ENCODE measurements around the gene SLC36A1. TPM values are rescaled to one million over a fixed set of nuclear protein-coding genes. Genes with fewer than 3 reads are reported as not detected.
"Not testable (repeated sequence)": the region's sequence is repeated elsewhere in the genome, so short reads cannot be mapped to it uniquely, and the experiment has no call there.

SLC36A1 gene
- polyA plus RNA-seq, 1 donor = 41.1 TPM

DNA sequence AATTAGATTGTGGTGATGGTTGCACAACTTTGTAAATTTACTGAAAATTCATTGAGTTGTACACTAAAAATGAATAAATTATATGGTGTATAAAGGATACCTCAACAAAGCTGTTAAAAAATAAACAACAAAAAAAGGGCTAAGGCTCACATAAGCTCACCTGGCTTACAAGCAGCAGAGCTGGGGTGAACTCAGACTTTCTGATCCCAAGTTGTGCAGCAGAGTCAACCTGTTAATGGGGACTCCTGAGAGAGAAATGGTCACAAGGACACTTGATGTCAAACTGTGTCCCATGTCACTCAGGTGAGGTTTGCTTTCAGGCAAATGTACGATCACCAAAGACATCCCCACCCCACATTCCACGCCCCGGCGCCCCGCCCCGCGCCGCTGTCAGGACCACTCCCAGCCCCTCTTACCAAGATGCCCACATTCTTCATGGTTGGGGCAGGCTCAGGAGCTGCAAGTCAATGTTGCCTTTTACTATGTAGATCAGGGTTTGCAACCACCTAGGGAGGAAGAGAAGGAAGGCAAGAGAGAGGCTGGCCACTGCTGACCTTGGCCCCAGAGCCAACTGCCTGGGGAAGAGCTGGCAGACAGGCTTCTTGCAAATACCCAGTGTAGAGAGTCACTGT lies 22.4 kb upstream of the SLC36A1 start:
- Histone ChIP-seq H3K4me3 (ENCODE audit: low read length) (no peak overlapping the region), H3K27ac (ENCODE audit: low read length) (no peak overlapping the region), H3K27me3 (ENCODE audit: control insufficient read depth, insufficient read depth, low read length) (no peaks in the 10 kb centered on the region), H3K9me3 (ENCODE audit: control insufficient read depth, low read depth, low read length) (no peaks in the 10 kb centered on the region), H3K36me3 (ENCODE audit: control insufficient read depth, insufficient read depth, low read length) (no peaks in the 10 kb centered on the region), H3K4me1 (ENCODE audit: control insufficient read depth, insufficient read depth, low read length) (no peaks in the 10 kb centered on the region)
- no CpG with 5 or more reads among the region's 8 CpGs for WGBS (ENCODE audit: insufficient coverage, low lambda C conversion rate)
- no peak for DNase-seq

- H3K9me3 ChIP-seq (ENCODE audit: control insufficient read depth, low read depth, low read length); H3K4me3 ChIP-seq (ENCODE audit: low read length); H3K4me1 ChIP-seq (ENCODE audit: control insufficient read depth, insufficient read depth, low read length); H3K36me3 ChIP-seq (ENCODE audit: control insufficient read depth, insufficient read depth, low read length); DNase-seq; H3K27ac ChIP-seq (ENCODE audit: low read length); H3K27me3 ChIP-seq (ENCODE audit: control insufficient read depth, insufficient read depth, low read length): not testable (repeated sequence)
- no CpG with 5 or more reads among the region's 6 CpGs for WGBS (ENCODE audit: insufficient coverage, low lambda C conversion rate)
These were observed 21.1 kb upstream of the SLC36A1 start for GRCh38 chr5:151426347-151426746.

GRCh38 chr5:151427258-151427657 lies 20.1 kb upstream of the SLC36A1 start:
- no peak for DNase-seq
- H3K27ac ChIP-seq (ENCODE audit: low read length) = no peak overlapping the region
- no peaks in the 10 kb centered on the region for H3K4me1 ChIP-seq (ENCODE audit: control insufficient read depth, insufficient read depth, low read length)
- no peaks in the 10 kb centered on the region for H3K36me3 ChIP-seq (ENCODE audit: control insufficient read depth, insufficient read depth, low read length)
- H3K9me3 ChIP-seq (ENCODE audit: control insufficient read depth, low read depth, low read length) = no peaks in the 10 kb centered on the region
- WGBS (ENCODE audit: insufficient coverage, low lambda C conversion rate) = no CpG with 5 or more reads among the region's 2 CpGs
- no peaks in the 10 kb centered on the region for H3K27me3 ChIP-seq (ENCODE audit: control insufficient read depth, insufficient read depth, low read length)
- no peak overlapping the region for H3K4me3 ChIP-seq (ENCODE audit: low read length)

DNA sequence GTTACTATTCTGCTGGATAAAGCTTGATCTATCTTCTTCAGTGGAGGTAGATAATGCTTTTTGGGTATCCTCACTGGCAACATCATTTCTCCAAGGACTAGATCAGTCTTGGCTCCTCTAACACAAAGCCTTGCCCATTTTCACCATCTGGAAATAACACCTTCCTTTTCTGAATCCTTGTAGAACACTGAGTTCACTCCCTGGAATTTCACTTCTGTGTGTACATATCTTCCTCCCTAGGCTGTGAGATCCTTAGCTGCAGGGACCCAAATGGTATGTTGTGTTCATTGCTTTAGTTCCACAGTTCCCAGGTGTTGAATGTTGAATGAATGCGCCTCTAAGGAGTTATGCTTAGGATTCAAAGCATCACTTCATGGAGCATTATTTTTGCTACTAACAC lies 16.7 kb upstream of the SLC36A1 start:
- Histone ChIP-seq H3K4me3 (ENCODE audit: low read length) (no peak overlapping the region), H3K4me1 (ENCODE audit: control insufficient read depth, insufficient read depth, low read length) (no peaks in the 10 kb centered on the region), H3K27me3 (ENCODE audit: control insufficient read depth, insufficient read depth, low read length) (no peaks in the 10 kb centered on the region), H3K9me3 (ENCODE audit: control insufficient read depth, low read depth, low read length) (no peaks in the 10 kb centered on the region), H3K27ac (ENCODE audit: low read length) (no peak overlapping the region), H3K36me3 (ENCODE audit: control insufficient read depth, insufficient read depth, low read length) (no peaks in the 10 kb centered on the region)
- DNase-seq = no peak
- WGBS (ENCODE audit: insufficient coverage, low lambda C conversion rate) = no CpG with 5 or more reads among the region's 1 CpG

- Histone ChIP-seq H3K36me3 (ENCODE audit: control insufficient read depth, insufficient read depth, low read length) (no peaks in the 10 kb centered on the region), H3K9me3 (ENCODE audit: control insufficient read depth, low read depth, low read length) (no peaks in the 10 kb centered on the region), H3K27ac (ENCODE audit: low read length) (no peak overlapping the region), H3K4me1 (ENCODE audit: control insufficient read depth, insufficient read depth, low read length) (no peaks in the 10 kb centered on the region), H3K4me3 (ENCODE audit: low read length) (no peak overlapping the region), H3K27me3 (ENCODE audit: control insufficient read depth, insufficient read depth, low read length) (no peaks in the 10 kb centered on the region)
- DNase-seq = no peak
- WGBS (ENCODE audit: insufficient coverage, low lambda C conversion rate) = 80% methylated on average over 1 of the region's 6 CpGs
These were observed 15.7 kb upstream of the SLC36A1 start for GRCh38 chr5:151431666-151432065.

DNA sequence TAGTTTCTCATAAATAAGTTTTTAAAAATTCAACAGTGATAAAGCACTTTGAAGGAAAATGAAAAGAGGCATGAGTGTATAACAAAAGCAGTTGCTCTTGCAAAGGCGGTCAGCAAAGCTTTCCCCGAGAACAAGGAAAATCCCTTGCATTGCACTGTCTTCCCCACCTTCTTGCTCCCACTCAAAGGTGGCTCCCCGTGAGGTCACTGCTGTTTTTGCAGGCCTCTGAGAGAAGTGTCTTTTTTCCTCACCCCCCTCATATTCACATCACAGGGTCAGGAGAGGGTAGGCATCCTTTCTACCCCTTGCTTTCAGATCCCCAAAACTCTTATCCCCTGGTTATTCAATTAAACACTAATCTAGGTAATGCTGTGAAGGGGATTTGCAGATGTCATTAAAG lies 15.2 kb upstream of the SLC36A1 start:
- no peaks in the 10 kb centered on the region for H3K9me3 ChIP-seq (ENCODE audit: control insufficient read depth, low read depth, low read length)
- WGBS (ENCODE audit: insufficient coverage, low lambda C conversion rate) = 100% methylated on average over 2 of the region's 3 CpGs

GRCh38 chr5:151434570-151435237 lies 12.7 kb upstream of the SLC36A1 start:
- Histone ChIP-seq H3K4me3 (ENCODE audit: low read length) (no peak overlapping the region), H3K4me1 (ENCODE audit: control insufficient read depth, insufficient read depth, low read length) (no peaks in the 10 kb centered on the region), H3K36me3 (ENCODE audit: control insufficient read depth, insufficient read depth, low read length) (no peaks in the 10 kb centered on the region), H3K9me3 (ENCODE audit: control insufficient read depth, low read depth, low read length) (no peaks in the 10 kb centered on the region), H3K27ac (ENCODE audit: low read length) (no peak overlapping the region), H3K27me3 (ENCODE audit: control insufficient read depth, insufficient read depth, low read length) (no peaks in the 10 kb centered on the region)
- WGBS (ENCODE audit: insufficient coverage, low lambda C conversion rate) = no CpG with 5 or more reads among the region's 5 CpGs
- DNase-seq = no peak

More for the DNA sequence above, 15.2 kb upstream of the SLC36A1 start:
- no peaks in the 10 kb centered on the region for H3K4me1 ChIP-seq (ENCODE audit: control insufficient read depth, insufficient read depth, low read length)
- no peak overlapping the region for H3K27ac ChIP-seq (ENCODE audit: low read length)
- DNase-seq = no peak
- H3K27me3 ChIP-seq (ENCODE audit: control insufficient read depth, insufficient read depth, low read length) = no peaks in the 10 kb centered on the region
- no peak overlapping the region for H3K4me3 ChIP-seq (ENCODE audit: low read length)
- no peaks in the 10 kb centered on the region for H3K36me3 ChIP-seq (ENCODE audit: control insufficient read depth, insufficient read depth, low read length)

DNA sequence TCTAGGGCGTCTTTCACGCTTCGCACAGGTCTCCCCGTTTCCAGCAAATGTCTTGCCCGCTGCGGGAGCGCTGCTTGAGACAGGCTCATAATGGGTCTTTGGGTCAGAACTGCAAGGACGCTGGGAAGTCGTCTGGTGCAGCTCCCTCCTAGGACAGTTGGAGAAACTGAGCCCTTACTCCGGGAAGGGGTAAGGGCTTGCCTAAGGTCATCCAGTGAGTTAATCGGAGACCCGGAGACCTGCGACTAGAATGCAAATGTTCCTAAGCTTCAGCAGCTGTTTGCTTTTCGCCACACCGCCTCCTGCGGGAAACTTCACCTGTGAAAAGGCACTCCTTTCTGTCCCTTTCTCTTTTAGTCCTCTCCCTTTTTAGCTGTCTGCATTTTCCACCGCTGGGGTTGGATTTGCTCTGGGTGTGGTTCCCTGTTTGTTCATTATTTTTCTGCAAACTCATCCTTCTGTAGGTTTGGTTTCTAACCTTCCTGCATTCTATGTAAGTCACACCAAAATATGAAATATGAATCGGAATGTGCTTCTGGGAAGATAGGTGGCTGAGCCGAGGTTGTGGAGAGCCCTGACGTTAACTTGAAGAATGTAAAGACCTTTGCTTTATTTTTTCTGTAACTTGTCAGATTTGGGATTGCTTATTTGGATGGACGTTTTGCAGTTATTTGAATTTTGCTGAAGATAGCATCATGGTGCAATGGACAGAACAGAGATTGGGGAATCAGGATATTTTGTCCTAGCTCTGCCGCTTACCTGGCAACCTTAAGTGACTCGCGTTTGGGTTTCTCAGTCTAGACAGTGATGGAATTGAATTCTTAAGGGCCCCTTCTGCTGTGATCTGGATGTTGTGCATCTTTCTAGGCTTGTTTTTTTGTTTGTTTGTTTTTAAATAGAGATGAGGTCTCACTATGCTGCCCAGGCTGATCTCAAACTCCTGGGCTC lies 909 bp downstream of the SLC36A1 start:
- no CpG with 5 or more reads among the region's 24 CpGs for WGBS (ENCODE audit: insufficient coverage, low lambda C conversion rate)
- no peaks in the 10 kb centered on the region for H3K36me3 ChIP-seq (ENCODE audit: control insufficient read depth, insufficient read depth, low read length)
- peak overlapping the region; percentile 36 for H3K27ac ChIP-seq (ENCODE audit: low read length)
- H3K9me3 ChIP-seq (ENCODE audit: control insufficient read depth, low read depth, low read length) = no peaks in the 10 kb centered on the region
- DNase-seq = peak in 1 of 2 donors; percentile 59
- no peaks in the 10 kb centered on the region for H3K27me3 ChIP-seq (ENCODE audit: control insufficient read depth, insufficient read depth, low read length)
- peaks cover 36% of the 10 kb centered on the region for H3K4me1 ChIP-seq (ENCODE audit: control insufficient read depth, insufficient read depth, low read length)
- H3K4me3 ChIP-seq (ENCODE audit: low read length) = peak overlapping the region; percentile 88

DNA sequence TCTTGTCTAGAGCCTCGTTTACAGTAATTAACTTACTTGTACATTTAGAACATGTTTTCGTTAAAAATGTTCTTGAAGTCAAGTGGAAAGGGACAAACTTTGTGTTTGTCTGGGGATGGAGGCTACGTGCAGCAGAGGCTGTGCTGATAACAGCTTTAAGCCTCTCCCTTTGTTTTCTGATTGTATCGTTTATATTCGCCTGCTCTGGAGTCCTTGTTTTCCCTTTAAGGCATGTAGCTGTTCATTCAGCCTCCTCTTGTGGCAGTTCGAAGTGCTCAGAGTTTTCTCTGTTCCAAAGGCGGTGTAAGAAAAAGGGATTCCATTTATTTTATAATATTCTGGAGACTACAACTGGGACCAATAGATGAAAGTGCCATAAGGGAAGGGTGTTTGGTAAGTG lies 1.9 kb downstream of the SLC36A1 start:
- H3K9me3 ChIP-seq (ENCODE audit: control insufficient read depth, low read depth, low read length) = no peaks in the 10 kb centered on the region
- no peaks in the 10 kb centered on the region for H3K36me3 ChIP-seq (ENCODE audit: control insufficient read depth, insufficient read depth, low read length)
- peak in 1 of 2 donors; percentile 23 for DNase-seq
- 17% methylated on average over 2 of the region's 7 CpGs for WGBS (ENCODE audit: insufficient coverage, low lambda C conversion rate)
- peak overlapping the region; percentile 88 for H3K4me3 ChIP-seq (ENCODE audit: low read length)
- peak overlapping the region; percentile 9 for H3K27ac ChIP-seq (ENCODE audit: low read length)
- H3K27me3 ChIP-seq (ENCODE audit: control insufficient read depth, insufficient read depth, low read length) = no peaks in the 10 kb centered on the region
- peaks cover 42% of the 10 kb centered on the region for H3K4me1 ChIP-seq (ENCODE audit: control insufficient read depth, insufficient read depth, low read length)

GRCh38 chr5:151449839-151450238 lies 2.4 kb downstream of the SLC36A1 start:
- Histone ChIP-seq H3K36me3 (ENCODE audit: control insufficient read depth, insufficient read depth, low read length) (no peaks in the 10 kb centered on the region), H3K4me1 (ENCODE audit: control insufficient read depth, insufficient read depth, low read length) (peaks cover 46% of the 10 kb centered on the region), H3K9me3 (ENCODE audit: control insufficient read depth, low read depth, low read length) (no peaks in the 10 kb centered on the region), H3K27ac (ENCODE audit: low read length) (no peak overlapping the region), H3K4me3 (ENCODE audit: low read length) (no peak overlapping the region), H3K27me3 (ENCODE audit: control insufficient read depth, insufficient read depth, low read length) (no peaks in the 10 kb centered on the region)
- WGBS (ENCODE audit: insufficient coverage, low lambda C conversion rate) = no CpG with 5 or more reads among the region's 5 CpGs
- no peak for DNase-seq

All from large intestine (tissue), 3 donors.